T1000 (cell line): ENCODE data around the gene CENPM.

Experiments used
- DNase-seq: peaks from one replicate; lab custom pipeline; 2025; ENCODE audit warnings: mixed read lengths; lab: John Stamatoyannopoulos, UW

The CENPM gene, protein sequence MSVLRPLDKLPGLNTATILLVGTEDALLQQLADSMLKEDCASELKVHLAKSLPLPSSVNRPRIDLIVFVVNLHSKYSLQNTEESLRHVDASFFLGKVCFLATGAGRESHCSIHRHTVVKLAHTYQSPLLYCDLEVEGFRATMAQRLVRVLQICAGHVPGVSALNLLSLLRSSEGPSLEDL

GRCh38 chr22:41946629-41947423 is at the start of gene CENPM:
Gene CENPM (minus strand): TSS chr22:41947152. CDS start chr22:41947076, 76 bp downstream.
- DNase-seq: peak; percentile 92

GRCh38 chr22:41995211-41995610 is 48.3 kb upstream of the CENPM start:
- DNase-seq: no peak

DNA sequence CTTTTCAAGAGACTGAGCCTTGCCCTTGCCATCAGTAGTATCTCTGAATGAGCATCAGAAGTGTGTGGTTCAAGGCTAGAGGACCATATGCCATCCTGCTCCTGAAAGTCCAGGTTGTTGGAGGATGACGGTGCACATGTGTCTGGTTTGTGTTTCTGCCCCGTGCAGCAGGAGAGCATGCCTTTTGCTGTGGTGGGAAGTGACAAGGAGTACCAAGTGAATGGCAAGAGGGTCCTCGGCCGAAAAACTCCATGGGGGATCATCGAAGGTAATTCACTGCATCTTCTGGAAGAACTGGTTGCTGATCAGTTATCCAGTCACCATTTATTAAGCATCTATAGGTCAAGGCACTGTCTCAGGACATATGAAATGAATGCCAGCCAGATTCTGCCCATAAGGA is 45.5 kb upstream of the CENPM start:
- no peak for DNase-seq

DNA sequence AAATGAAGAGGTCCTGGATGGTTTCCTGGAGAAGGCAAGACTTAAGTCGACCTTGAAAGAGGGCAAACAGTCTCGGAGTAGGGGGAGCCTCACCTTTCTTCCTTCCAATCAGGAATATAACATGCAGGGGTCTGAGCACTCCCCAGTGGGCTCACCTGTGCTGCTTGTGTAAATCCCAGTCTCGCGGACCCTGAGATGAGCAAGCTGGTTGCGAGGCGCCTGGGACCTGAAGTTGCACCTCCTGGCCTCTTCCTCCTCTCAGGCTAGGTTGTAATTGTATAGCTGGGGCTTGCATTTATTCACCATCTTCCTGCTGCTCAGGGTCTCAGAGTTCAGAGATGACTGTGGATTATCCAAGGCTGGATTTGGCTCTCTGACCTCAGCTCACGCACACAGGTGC is 44.2 kb upstream of the CENPM start:
- no peak for DNase-seq

DNA sequence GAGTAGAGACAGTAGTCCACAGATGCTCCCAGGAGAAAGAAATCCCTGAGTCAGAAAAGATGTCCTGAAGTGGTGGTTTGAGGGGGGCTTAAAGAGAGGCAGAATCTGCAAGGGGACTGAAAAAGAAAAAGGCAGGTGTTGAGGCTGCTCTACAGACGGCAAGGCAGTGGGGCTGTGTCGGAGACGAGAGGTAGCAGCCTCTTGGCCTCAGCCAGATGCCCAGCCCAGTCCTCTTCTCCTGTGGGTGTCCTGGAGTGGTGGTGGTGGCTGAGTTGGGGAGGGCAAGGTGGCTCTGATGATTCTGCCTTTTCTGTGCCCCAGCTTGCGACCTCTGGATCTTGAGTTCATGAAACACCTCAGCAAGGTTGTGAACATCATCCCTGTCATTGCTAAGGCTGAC is 42.3 kb upstream of the CENPM start:
- DNase-seq: no peak

GRCh38 chr22:41987276-41987675 is 40.3 kb upstream of the CENPM start:
- DNase-seq: no peak

GRCh38 chr22:41983513-41984405 is 36.8 kb upstream of the CENPM start:
- DNase-seq: no peak

GRCh38 chr22:41982865-41983264 is 35.9 kb upstream of the CENPM start:
- DNase-seq: no peak

DNA sequence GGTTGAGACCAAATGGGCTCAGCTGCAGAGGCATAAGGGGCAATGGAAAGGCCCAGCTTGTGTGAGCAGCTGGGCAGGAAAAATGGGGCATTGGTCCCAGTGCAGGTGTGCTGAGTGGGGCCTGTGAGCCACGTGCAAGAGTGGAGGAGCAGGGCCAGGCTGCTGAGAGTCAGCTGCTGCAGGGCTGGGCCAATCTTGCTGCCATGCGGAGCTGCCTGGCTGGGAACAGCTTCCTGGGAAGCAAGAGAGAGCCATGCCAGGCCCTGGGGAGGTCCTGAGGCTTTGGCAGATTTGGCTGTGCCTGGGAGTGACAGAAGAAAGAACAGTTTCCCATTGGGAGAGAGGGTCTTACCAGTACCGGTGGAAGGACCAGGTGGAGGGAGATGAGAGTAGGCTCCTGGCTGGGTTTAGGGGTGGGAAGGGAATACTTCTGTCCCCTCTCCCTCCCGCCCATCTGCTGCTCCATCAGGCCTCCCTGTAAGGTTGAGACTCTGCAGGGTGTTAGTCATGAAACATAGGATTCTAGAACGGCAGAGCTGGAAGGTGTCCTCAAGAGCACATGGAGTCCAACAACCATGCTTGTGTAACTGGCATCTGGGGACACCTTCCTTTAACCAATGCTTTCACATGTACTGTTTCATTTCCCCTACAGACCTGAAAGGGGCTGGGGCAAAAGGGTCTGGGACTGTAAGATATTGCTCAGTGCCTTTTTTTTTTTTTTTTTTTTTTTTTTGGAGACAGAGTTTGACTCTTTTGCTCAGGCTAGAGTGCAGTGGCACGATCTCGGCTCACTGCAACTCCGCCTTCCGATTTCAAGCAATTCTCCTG is 32.7 kb upstream of the CENPM start:
- DNase-seq: no peak

DNA sequence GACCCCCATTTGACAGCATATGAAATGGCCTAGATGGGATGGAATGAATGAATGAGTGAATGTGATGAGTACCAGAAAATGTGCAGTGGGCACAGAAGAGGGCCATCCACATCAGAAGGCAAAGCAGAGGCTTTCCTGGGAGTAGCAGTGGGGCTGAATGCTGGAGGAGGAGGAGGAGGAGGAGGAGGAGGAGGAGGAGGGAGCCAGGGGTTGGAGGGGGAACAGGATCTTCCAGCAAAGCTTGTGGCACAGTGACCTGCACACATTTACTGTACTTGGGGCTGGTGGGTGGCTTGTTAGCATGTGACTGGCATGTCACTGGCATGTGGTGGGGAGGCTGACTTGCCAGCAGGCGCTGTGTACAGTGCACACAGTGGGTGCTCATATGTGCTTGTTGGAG is 31.8 kb upstream of the CENPM start:
- DNase-seq: no peak

DNA sequence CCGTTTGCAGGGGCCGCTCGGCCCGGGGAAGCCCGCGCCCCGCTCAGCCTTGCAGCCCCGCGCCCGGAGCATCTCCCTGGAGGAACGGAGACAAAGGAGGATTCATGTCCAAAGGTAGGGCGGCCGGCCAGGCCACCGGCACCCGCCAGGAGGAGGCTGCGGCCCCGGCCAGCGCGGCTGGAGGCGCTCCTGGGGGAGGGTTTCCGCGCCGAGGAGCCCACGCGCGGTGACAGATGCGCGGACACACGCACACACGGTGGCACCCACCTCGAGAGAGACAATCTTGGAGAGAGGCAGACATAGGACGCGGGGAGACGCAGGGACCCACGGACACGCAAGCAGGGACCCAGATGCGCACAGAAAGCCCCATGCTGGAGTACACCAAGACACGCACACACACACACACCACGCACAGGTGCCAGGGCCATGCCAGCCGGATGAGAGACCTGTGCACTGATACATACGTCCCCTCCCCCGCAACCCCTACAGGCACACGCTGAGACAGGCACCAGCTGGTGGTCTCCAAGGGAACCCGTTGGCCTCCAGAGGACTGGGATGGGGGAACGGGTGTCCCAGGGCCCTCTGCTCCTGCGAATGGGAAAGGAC is 30.1 kb upstream of the CENPM start:
- no peak for DNase-seq

DNA sequence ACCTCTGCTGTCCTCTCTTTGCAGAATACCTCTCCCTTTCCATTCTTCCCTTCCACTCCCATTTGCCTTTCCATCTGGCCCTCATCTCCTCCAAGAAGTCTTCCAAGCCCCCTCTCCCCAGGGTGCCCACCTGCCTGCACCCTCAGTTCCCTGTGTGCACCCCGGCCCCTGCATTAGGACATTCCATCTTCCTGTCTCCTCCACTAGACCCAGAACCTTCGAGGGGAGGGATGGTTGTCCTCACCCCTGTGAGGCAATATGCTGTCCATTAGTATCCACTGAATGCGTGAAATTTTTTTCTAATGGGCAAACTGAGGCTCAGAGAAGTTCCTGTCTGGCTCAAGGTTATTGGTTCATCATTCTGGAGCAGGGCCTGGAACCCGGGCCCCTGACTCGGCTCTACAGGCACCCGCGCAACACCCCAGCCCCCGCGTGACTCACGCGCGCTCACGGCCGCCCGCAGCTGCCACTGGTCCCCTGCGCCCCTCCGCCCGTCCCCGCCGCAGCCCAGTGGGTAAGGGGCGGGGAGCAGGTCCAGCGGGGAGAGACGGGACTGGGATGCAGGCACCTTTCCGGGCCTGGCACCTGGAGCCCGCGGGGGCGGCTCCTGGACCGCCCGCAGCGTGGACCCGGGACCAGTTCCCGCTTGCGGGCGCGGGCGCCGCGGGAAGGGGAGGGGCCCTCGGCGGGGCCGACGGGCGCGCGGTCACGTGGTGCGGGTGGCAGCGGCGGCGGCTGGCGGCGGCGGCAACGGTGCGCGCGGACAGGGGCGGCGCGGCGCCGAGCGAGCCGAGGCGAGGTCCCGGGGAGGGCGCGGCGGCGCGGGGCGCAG is 29.3 kb upstream of the CENPM start:
- DNase-seq: peak; percentile 3

GRCh38 chr22:41975299-41976069 is 28.5 kb upstream of the CENPM start:
- no peak for DNase-seq

DNA sequence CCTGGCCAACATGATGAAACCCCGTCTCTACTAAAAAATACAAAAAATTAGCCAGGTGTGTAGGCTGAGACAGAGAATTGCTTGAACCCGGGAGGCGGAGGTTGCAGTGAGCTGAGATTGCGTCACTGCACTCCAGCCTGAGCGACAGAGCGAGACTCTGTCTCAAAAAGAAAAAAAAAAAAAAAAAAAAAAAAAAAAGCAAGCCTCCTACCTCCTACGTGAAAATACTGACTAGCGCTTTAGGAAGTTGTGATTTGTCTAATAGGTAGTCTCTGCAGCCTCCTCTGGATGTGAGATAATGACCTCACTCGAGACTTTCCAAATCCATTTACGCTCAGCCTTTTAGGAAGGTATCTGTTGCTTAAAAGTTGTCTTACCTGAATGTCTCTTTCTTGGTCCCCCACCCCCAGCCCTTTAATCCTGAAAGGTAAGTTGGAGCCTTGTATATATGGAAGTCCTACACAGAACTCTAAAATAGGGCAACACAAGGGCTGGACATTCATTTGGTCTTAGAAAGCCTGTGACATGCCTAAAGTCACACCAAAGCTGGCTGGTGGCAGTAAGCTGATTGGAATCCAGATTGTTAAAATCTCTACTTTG is 27.8 kb upstream of the CENPM start:
- no peak for DNase-seq

DNA sequence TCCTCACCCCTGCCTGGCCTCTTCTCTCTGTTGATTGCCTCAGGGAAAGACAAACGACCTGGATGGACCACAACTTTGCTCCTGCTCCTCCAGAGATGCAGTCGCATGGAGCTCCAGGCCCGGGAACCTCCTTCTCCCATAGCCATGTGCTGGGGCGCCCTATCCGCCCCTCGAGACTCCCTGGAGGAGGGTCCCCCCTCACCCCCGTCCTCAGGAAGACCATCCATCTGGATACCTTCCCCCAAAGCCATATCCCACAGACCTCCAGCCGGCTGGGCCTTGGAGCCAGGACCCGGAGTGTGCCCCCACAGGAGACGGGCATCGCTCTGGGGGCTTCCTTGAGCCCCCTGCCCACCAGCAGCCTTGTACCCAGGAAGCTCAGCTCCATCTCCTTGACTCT is 24.5 kb upstream of the CENPM start:
- no peak for DNase-seq

GRCh38 chr22:41970601-41971000 is 23.6 kb upstream of the CENPM start:
- DNase-seq: no peak

GRCh38 chr22:41969110-41969646 is 22.2 kb upstream of the CENPM start, which contains the start of gene SEPTIN3:
Gene SEPTIN3 (plus strand): TSS chr22:41969443. CDS start chr22:41971493, 2,050 bp downstream.
- no peak for DNase-seq

- DNase-seq: no peak
Measured at GRCh38 chr22:41968601-41969000, 21.6 kb upstream of the CENPM start.
